ENCODE data around the gene CBFA2T3. TPM values are rescaled to one million over a fixed set of nuclear protein-coding genes. Genes with fewer than 3 reads are reported as not detected.
A peak's percentile ranks its signal among the peaks of the same experiment; 100 is the strongest.

Gene CBFA2T3
- total RNA-seq, 1 donor from 2014 or later, result 8.6 TPM

- no peak overlapping the region for H3K4me3 ChIP-seq
- DNase-seq, result no peak
- H3K9me3 ChIP-seq (replicated peaks), result no peaks in the 10 kb centered on the region
- TF ChIP-seq, protein P1, sequence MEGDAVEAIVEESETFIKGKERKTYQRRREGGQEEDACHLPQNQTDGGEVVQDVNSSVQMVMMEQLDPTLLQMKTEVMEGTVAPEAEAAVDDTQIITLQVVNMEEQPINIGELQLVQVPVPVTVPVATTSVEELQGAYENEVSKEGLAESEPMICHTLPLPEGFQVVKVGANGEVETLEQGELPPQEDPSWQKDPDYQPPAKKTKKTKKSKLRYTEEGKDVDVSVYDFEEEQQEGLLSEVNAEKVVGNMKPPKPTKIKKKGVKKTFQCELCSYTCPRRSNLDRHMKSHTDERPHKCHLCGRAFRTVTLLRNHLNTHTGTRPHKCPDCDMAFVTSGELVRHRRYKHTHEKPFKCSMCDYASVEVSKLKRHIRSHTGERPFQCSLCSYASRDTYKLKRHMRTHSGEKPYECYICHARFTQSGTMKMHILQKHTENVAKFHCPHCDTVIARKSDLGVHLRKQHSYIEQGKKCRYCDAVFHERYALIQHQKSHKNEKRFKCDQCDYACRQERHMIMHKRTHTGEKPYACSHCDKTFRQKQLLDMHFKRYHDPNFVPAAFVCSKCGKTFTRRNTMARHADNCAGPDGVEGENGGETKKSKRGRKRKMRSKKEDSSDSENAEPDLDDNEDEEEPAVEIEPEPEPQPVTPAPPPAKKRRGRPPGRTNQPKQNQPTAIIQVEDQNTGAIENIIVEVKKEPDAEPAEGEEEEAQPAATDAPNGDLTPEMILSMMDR (IDR thresholded peaks at IDR 0.05; ENCODE audit: borderline replicate concordance), result no peak
- intact Hi-C loops (cut with micrococcal nuclease), result no loop called here
- H3K4me1 ChIP-seq, result no peaks in the 10 kb centered on the region
- H3K27ac ChIP-seq (replicated peaks), result no peak overlapping the region
- H3K36me3 ChIP-seq, result peaks cover 34% of the 10 kb centered on the region
- no peaks in the 10 kb centered on the region for H3K27me3 ChIP-seq (ENCODE audit: low read depth)
Measured at GRCh38 chr16:88831838-88832237, 145.2 kb downstream of the CBFA2T3 start.

DNA sequence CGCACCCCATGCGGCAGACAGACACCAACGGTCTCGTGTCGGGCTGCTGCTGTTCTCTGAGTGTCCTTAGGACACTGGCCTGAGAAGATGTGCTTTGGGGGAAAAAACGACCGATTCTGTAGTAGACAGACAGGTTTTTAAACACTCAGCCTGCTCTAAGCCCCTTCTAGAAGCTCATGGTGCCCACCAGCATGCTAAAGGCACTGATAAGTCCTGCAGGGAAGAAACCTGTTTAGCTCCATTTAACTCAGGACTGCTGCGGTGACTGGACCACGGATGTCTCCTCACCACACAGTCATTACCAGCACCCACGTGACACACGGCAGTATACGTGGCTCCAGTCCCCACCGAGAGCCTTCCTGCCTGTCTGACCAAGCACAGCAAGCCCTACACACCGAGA, 146.2 kb downstream of the CBFA2T3 start:
- peaks cover 39% of the 10 kb centered on the region for H3K36me3 ChIP-seq

GRCh38 chr16:88830258-88830657, 146.7 kb downstream of the CBFA2T3 start:
- H3K4me1 ChIP-seq, result no peaks in the 10 kb centered on the region
- H3K36me3 ChIP-seq, result peaks cover 34% of the 10 kb centered on the region
- DNase-seq, result peak; percentile 57
- peak overlapping the region; percentile 28 for H3K27ac ChIP-seq (replicated peaks)
- H3K27me3 ChIP-seq (ENCODE audit: low read depth), result no peaks in the 10 kb centered on the region
- intact Hi-C loops (cut with micrococcal nuclease), result no loop called here
- H3K4me3 ChIP-seq, result no peak overlapping the region
- H3K9me3 ChIP-seq (replicated peaks), result no peaks in the 10 kb centered on the region
- TF ChIP-seq, protein P1 (IDR thresholded peaks at IDR 0.05; ENCODE audit: borderline replicate concordance), result no peak

More for the DNA sequence above, 146.2 kb downstream of the CBFA2T3 start:
- Histone ChIP-seq H3K27ac (replicated peaks) (peak overlapping the region; percentile 28), H3K4me3 (no peak overlapping the region), H3K4me1 (no peaks in the 10 kb centered on the region), H3K9me3 (replicated peaks) (no peaks in the 10 kb centered on the region), H3K27me3 (ENCODE audit: low read depth) (no peaks in the 10 kb centered on the region)
- intact Hi-C loops (cut with micrococcal nuclease), result no loop called here
- DNase-seq, result no peak
- TF ChIP-seq, protein P1 (IDR thresholded peaks at IDR 0.05; ENCODE audit: borderline replicate concordance), result no peak

- peaks cover 36% of the 10 kb centered on the region for H3K36me3 ChIP-seq
- H3K9me3 ChIP-seq (replicated peaks), result no peaks in the 10 kb centered on the region
Measured at GRCh38 chr16:88828711-88829110, 148.3 kb downstream of the CBFA2T3 start.

GRCh38 chr16:88827727-88828126, 149.3 kb downstream of the CBFA2T3 start:
- Histone ChIP-seq H3K4me1 (no peaks in the 10 kb centered on the region), H3K4me3 (no peak overlapping the region), H3K9me3 (replicated peaks) (no peaks in the 10 kb centered on the region), H3K27ac (replicated peaks) (no peak overlapping the region), H3K27me3 (ENCODE audit: low read depth) (no peaks in the 10 kb centered on the region), H3K36me3 (peaks cover 41% of the 10 kb centered on the region)
- intact Hi-C loops (cut with micrococcal nuclease), result no loop called here
- TF ChIP-seq, protein P1 (IDR thresholded peaks at IDR 0.05; ENCODE audit: borderline replicate concordance), result no peak
- DNase-seq, result no peak

More at GRCh38 chr16:88828711-88829110, 148.3 kb downstream of the CBFA2T3 start:
- intact Hi-C loops (cut with micrococcal nuclease), result no loop called here
- Histone ChIP-seq H3K27ac (replicated peaks) (no peak overlapping the region), H3K27me3 (ENCODE audit: low read depth) (no peaks in the 10 kb centered on the region), H3K4me1 (no peaks in the 10 kb centered on the region), H3K4me3 (no peak overlapping the region)
- TF ChIP-seq, protein P1 (IDR thresholded peaks at IDR 0.05; ENCODE audit: borderline replicate concordance), result no peak
- DNase-seq, result no peak
